Stomach (tissue), 4 donors: ENCODE measurements around the gene IFI27.

Source experiments
- POLR2A ChIP-seq, 4 donors: fragments of 450-650 bp; IDR thresholded peaks; one replicate each; pipeline ENCODE4 v1.6.1; 2016; ENCODE audit warnings: antibody characterized with exemption in 4 of 4, control low read depth in 2 of 4, mild to moderate bottlenecking in 1 of 4, moderate library complexity in 1 of 4
- POLR2AphosphoS5 ChIP-seq, 3 donors: sonication (generic); formaldehyde crosslinking; IDR thresholded peaks; one replicate each; pipeline ENCODE4 v1.6.1; 2016; ENCODE audit warnings: antibody characterized with exemption in 3 of 3
- TF ChIP-seq, protein P1 (sequence below), 7 experiments: fragments of 450-650 bp in 4 of 7; fragments of 200-600 bp in 3 of 7; sonication (generic) in 3 of 7; IDR thresholded peaks; one replicate each; pipeline ENCODE4 v1.5.1; 2016 to 2019; ENCODE audit warnings: antibody characterized with exemption in 7 of 7, control low read depth in 2 of 7, mild to moderate bottlenecking in 1 of 7

DNA sequence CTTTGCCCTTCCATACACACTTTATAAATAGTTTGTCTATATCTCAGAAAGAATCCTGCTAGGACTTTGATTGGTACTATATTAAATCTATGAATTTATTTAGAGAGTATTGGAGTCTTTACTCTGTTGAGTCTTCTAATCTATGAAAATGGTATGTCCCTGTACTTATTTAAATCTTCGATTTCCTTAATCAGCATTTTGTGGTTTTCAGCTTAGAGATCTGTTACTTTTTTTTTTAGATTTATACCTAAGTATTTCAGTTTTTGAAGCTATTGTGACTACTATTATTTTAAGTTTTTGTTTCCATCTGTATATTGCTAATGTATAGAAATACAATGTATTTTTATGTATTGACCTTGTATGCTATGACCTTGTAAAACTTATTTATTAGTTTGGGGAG, 32.3 kb downstream of the IFI27 start:
- TF ChIP-seq, protein P1, sequence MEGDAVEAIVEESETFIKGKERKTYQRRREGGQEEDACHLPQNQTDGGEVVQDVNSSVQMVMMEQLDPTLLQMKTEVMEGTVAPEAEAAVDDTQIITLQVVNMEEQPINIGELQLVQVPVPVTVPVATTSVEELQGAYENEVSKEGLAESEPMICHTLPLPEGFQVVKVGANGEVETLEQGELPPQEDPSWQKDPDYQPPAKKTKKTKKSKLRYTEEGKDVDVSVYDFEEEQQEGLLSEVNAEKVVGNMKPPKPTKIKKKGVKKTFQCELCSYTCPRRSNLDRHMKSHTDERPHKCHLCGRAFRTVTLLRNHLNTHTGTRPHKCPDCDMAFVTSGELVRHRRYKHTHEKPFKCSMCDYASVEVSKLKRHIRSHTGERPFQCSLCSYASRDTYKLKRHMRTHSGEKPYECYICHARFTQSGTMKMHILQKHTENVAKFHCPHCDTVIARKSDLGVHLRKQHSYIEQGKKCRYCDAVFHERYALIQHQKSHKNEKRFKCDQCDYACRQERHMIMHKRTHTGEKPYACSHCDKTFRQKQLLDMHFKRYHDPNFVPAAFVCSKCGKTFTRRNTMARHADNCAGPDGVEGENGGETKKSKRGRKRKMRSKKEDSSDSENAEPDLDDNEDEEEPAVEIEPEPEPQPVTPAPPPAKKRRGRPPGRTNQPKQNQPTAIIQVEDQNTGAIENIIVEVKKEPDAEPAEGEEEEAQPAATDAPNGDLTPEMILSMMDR (IDR thresholded peaks at IDR 0.05), result no peak
- no peak for TF ChIP-seq POLR2AphosphoS5 (IDR thresholded peaks at IDR 0.05)
- TF ChIP-seq POLR2A (IDR thresholded peaks at IDR 0.05), result no peak
